ENCODE measurements around the gene PTTG1. TPM values are rescaled to one million over a fixed set of nuclear protein-coding genes. Genes with fewer than 3 reads are reported as not detected.
A peak's percentile ranks its signal among the peaks of the same experiment; 100 is the strongest.

Gene PTTG1
- 0.83 TPM for total RNA-seq

GRCh38 chr5:160421625-160422258 is at the start of gene PTTG1:
PTTG1 (plus strand) TSS chr5:160421855; CDS start chr5:160422313, 458 bp downstream.
- peak; percentile 91 for ATAC-seq

DNA sequence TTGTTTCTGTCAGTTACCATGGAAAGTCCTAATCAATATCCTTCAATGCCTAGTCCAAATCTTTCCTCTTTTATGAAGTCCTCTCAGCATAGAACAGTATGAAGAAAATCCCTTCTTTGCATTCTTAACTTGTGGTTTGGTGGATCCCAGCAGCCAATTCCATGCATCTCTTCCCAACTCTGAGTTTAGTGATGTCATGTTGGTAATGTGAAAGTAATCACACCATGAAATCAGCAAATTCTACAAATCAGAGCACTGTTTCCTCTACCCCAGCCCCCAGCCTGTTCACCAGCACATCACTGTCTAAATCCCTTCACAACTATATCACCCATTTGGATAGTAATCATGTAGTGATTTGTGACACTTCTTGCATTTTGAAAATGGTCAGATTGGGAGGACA is 46.5 kb upstream of the PTTG1 start:
- no peak for ATAC-seq
- no peak for DNase-seq (ENCODE audit: low spot score)

More at GRCh38 chr5:160421625-160422258, at the start of gene PTTG1:
- DNase-seq (ENCODE audit: low spot score) = peak; percentile 94

- DNase-seq (ENCODE audit: low spot score) = no peak
- no peak for ATAC-seq
Measured at GRCh38 chr5:160375701-160376100, 46.0 kb upstream of the PTTG1 start.

- ATAC-seq = no peak
- DNase-seq (ENCODE audit: low spot score) = no peak
Measured at GRCh38 chr5:160376416-160376815, 45.2 kb upstream of the PTTG1 start.

GRCh38 chr5:160377651-160378050 is 44.0 kb upstream of the PTTG1 start:
- DNase-seq (ENCODE audit: low spot score) = no peak
- no peak for ATAC-seq

DNA sequence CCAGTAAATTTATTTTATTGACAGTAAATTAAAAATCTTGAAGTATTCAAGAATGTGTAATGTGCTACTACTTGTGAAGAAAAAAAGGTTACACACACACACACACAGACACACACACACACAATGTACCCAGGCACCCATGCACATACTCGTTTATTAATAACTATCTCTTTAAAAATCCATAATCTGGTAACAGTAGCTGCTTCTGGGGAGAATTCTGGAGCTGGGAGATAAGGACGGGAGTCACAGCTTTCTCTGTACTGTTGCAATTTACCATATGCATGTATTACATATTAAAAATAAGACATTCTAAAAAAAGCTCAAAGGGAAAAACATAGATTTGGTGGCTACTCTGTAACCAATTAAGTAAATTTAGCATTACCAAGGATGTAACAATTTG is 43.3 kb upstream of the PTTG1 start:
- ATAC-seq (no peak), DNase-seq (ENCODE audit: low spot score) (no peak)

- ATAC-seq (no peak), DNase-seq (ENCODE audit: low spot score) (no peak)
Measured at GRCh38 chr5:160379511-160379910, 42.1 kb upstream of the PTTG1 start.

GRCh38 chr5:160380041-160380440 is 41.6 kb upstream of the PTTG1 start:
- DNase-seq (ENCODE audit: low spot score) (no peak), ATAC-seq (no peak)

- DNase-seq (ENCODE audit: low spot score) (no peak), ATAC-seq (no peak)
Measured at GRCh38 chr5:160382346-160382745, 39.3 kb upstream of the PTTG1 start.

DNA sequence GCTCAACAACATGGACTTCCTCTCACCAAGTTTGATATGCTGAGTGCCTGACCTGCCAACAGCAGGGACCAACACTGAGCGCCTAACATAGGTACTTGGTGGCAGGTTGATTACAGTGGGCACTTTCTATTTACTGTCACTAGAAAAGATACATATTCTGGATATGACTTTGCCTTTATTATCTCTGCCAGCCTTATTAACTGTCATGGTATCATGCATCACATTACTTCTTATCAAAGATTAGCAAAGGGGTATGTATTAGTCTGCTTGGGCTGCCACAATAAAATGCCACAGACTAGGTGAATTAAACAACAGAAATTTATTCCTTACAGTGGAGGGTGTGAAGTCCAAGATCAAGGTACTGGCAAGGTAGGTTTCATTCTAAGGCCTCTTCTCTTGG is 37.0 kb upstream of the PTTG1 start:
- DNase-seq (ENCODE audit: low spot score) (no peak), ATAC-seq (no peak)

DNA sequence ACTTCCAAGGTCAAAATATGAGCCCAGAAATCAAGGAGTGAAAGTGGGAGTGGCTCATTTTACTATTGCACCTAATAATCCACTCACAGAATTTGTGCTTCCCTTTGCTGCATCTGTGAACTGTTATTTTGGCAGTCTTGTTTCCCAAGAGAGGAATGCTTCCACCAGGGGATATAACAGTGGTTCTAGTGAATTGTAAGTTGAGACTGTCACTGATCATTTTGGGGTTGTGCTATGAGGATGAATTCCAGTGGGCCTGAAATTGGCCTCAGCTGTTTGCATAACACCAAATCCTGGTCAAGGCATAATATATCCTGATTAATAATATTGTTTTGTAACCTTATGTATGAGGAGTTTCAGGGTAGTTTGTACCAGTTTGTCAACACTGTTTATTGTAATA is 36.2 kb upstream of the PTTG1 start:
- DNase-seq (ENCODE audit: low spot score) = no peak
- ATAC-seq = no peak

GRCh38 chr5:160387445-160387844 is 34.2 kb upstream of the PTTG1 start:
- no peak for ATAC-seq
- DNase-seq (ENCODE audit: low spot score) = no peak

GRCh38 chr5:160390787-160391696 is 30.6 kb upstream of the PTTG1 start:
- ATAC-seq (peak; percentile 75), DNase-seq (ENCODE audit: low spot score) (no peak)

- ATAC-seq (no peak), DNase-seq (ENCODE audit: low spot score) (no peak)
Measured at GRCh38 chr5:160395111-160395510, 26.5 kb upstream of the PTTG1 start.

DNA sequence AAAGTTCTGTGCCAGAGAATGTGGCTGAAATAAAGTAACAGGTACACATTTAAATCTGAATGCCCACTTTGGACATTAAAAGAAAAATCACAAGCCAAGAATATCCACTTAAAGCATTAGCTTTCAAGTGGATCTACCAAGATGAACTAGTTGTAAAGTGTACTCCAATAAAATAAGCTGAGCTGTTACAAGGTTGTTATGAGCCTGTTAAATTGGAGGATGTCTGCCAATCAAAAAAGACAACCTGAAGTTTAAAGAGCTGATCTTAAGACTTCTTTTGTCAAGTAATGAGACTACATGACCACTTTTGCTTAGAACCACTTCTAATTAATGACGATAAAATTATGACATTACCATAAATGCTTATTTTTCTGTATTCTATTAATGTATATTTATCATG is 24.2 kb upstream of the PTTG1 start:
- ATAC-seq (no peak), DNase-seq (ENCODE audit: low spot score) (no peak)

DNA sequence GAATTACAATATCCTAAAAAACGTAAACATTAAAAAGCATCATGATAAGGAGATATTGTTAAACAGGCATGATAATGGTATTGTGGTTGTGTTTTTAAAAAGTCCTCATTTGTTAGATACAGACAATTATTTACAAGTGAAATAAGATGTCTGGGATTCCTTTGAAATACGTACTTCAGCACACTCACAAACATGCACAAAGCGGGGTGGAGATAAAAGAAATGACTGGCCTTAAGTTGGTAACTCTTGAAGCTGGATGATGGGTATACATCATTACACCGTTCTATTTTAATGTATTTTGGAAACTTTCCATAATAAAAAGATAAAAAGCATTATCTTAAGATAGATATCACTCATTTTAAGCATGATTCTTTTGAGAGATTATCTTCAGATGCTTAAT is 22.8 kb upstream of the PTTG1 start:
- DNase-seq (ENCODE audit: low spot score) (no peak), ATAC-seq (no peak)

GRCh38 chr5:160399402-160400353 is 22.0 kb upstream of the PTTG1 start, which contains the start of gene FAM200C:
FAM200C (minus strand) TSS chr5:160400054; CDS start chr5:160395490, 4,564 bp downstream.
- ATAC-seq (peak; percentile 98), DNase-seq (ENCODE audit: low spot score) (peak; percentile 92)

DNA sequence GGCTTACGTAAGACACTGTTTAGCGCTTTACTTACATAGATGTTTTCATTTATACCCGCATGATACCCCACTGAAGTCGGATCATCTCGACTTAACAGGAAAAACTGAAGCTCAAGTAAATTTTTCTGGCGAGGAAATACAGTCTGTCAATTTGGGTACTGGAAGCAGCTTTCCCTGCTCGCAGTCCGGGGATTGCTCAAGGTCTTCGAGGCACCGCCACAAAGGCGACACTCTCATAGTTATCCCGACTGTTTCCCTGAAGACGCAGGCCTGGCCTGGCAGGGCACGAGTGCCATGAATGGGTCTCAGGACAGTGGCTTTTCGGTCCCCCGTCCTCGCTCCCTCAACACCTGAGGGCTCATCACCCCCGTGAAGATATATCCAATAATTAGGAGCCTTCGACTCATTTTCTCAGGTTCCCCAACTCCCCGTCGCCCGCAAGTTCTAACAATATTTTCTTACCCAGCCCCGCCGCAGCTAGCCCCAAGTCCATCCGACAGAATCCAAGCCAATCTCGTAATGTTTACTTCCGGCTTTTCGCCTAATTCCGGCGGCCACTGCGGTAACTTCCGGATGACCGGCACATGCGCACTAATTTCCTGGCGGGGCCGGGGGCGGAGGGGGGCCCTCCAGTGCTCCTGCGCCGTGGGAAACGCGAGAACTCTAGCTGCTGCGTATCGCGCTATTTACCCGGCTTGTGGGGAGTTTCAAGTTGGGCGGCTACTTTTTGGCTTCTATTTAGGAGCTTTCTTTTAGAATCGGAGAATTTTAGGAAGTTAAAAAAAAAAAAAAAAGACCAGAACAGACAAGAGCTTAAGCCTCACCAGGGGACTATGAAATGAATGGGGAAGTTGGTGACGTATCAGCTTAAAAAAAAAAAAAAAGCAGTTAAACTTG is 2.8 kb upstream of the PTTG1 start, which contains the start of gene SLU7:
SLU7 (minus strand) TSS at position 521 of the 897 bp plus-strand sequence. CDS start 3,787 bp downstream, outside the sequence.
- peak; percentile 94 for DNase-seq (ENCODE audit: low spot score)
- ATAC-seq = peak; percentile 89

GRCh38 chr5:160419458-160420330 is 2.0 kb upstream of the PTTG1 start:
- DNase-seq (ENCODE audit: low spot score) (no peak), ATAC-seq (no peak)
